Raji (cell line): ENCODE measurements around the gene KRTAP4-4.
"Not testable (repeated sequence)": the region's sequence is repeated elsewhere in the genome, so short reads cannot be mapped to it uniquely, and the experiment has no call there.

Source experiments
- POLR2A ChIP-seq: IDR thresholded peaks from 2 replicates; pipeline ENCODE4 v1.6.1; 2011; ENCODE audit warnings: low read depth, low read length, control low read depth; ENCODE audit not compliant: insufficient read depth

Gene KRTAP4-4

GRCh38 chr17:41151525-41151924 lies 9.0 kb downstream of the KRTAP4-4 start:
- TF ChIP-seq POLR2A: no peak

- TF ChIP-seq POLR2A: no peak
These were observed 10.5 kb downstream of the KRTAP4-4 start for GRCh38 chr17:41150026-41150425.

- TF ChIP-seq POLR2A: no peak
These were observed 10.9 kb downstream of the KRTAP4-4 start, which contains the start of gene KRTAP4-5 for GRCh38 chr17:41149652-41149985. Gene KRTAP4-5 (minus strand): TSS chr17:41149825. CDS start chr17:41149767, 58 bp downstream.

- TF ChIP-seq POLR2A: no peak
These were observed 12.9 kb downstream of the KRTAP4-4 start for GRCh38 chr17:41147531-41148204.

GRCh38 chr17:41145261-41145660 lies 15.3 kb downstream of the KRTAP4-4 start:
- no peak for TF ChIP-seq POLR2A

- TF ChIP-seq POLR2A: no peak
These were observed 15.7 kb downstream of the KRTAP4-4 start for GRCh38 chr17:41144846-41145245.

GRCh38 chr17:41141361-41141760 lies 19.2 kb downstream of the KRTAP4-4 start:
- TF ChIP-seq POLR2A: no peak

GRCh38 chr17:41140360-41141131 lies 20.0 kb downstream of the KRTAP4-4 start, which contains the start of gene KRTAP4-6:
Gene KRTAP4-6 (minus strand): TSS chr17:41140544. CDS start chr17:41140487, 57 bp downstream.
- no peak for TF ChIP-seq POLR2A

- TF ChIP-seq POLR2A: no peak
These were observed 26.4 kb downstream of the KRTAP4-4 start for GRCh38 chr17:41133880-41134735.

- TF ChIP-seq POLR2A: no peak
These were observed 28.6 kb downstream of the KRTAP4-4 start for GRCh38 chr17:41131979-41132378.

- TF ChIP-seq POLR2A: no peak
These were observed 33.2 kb downstream of the KRTAP4-4 start for GRCh38 chr17:41127371-41127770.

- TF ChIP-seq POLR2A: no peak
These were observed 34.1 kb downstream of the KRTAP4-4 start for GRCh38 chr17:41126412-41126811.

- no peak for TF ChIP-seq POLR2A
These were observed 35.5 kb downstream of the KRTAP4-4 start for GRCh38 chr17:41125064-41125463.

GRCh38 chr17:41123991-41124371 lies 36.6 kb downstream of the KRTAP4-4 start, which contains the start of gene KRTAP4-12:
Gene KRTAP4-12 (minus strand): TSS chr17:41124182. CDS start chr17:41124122, 60 bp downstream.
- TF ChIP-seq POLR2A: not testable (repeated sequence)

GRCh38 chr17:41121742-41122141 lies 38.8 kb downstream of the KRTAP4-4 start:
- TF ChIP-seq POLR2A: no peak
